HuH-7.5 (cell line): ENCODE measurements around the gene SLC32A1.

Experiments
- DNase-seq: peaks from one replicate; pipeline ENCODE4 v3.0.0; 2011; ENCODE audit warnings: low spot score

Gene SLC32A1

DNA sequence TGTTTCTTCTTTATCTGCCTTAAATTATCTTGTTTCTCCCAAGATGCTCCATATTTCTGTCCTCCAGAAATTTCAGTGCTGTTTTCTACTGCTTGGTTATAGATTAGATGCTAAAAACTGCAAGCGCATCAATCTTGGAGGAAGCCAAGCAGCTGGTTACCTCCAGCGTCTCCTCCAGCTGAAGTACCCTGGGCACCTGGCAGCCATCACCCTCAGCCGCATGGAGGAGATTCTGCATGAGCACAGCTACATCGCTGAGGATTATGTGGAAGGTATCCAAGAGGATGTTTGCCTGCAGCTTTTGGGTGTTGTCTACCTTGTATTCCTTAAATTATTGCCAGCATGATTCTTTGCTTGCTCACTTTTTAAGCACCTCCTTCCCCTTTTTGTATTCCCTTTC lies 27.7 kb downstream of the SLC32A1 start:
- DNase-seq = no peak

DNA sequence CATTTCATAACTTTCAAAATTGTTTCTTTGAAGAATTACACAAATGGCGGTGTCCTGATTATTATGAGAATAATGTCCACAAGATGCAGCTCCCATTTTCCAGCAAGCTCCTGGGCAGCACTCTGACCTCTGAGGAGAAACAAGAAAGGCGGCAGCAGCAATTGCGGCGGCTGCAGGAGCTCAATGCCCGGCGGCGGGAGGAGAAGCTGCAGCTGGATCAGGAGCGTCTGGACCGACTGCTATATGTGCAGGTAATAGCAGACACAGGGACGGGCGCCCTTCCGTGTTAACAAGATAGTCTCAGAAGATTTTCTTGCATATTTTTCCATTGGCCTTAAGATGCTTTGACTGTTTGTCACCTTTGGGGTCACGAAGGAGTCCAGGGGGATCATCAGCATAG lies 30.6 kb downstream of the SLC32A1 start:
- no peak for DNase-seq

DNA sequence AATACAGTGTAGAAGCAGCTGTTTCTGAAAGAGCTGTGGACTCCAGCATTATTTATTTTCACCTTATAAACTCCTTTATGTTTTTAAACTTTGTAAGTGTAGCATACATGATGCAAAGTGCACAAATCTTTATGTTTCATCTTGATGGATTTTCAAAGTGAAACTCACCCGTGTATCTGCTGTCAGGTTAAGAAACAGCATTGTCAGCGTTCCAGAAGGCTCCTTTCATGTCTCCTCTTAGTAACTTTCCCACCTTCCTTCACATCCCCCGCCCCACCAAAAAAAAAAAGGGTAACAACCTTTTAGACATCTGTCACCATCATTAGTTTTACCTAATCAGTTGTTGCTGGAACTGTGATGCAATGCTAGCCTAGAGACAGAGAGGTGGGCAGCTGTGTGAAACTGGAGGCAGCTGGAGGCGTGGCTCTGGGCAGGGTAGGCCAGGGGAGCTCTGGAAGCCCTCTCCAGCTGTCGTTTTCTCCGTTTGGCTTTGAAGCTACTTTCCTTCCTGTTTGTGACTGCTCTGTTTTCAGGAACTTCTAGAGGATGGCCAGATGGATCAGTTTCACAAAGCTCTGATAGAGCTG lies 31.1 kb downstream of the SLC32A1 start:
- DNase-seq = no peak

DNA sequence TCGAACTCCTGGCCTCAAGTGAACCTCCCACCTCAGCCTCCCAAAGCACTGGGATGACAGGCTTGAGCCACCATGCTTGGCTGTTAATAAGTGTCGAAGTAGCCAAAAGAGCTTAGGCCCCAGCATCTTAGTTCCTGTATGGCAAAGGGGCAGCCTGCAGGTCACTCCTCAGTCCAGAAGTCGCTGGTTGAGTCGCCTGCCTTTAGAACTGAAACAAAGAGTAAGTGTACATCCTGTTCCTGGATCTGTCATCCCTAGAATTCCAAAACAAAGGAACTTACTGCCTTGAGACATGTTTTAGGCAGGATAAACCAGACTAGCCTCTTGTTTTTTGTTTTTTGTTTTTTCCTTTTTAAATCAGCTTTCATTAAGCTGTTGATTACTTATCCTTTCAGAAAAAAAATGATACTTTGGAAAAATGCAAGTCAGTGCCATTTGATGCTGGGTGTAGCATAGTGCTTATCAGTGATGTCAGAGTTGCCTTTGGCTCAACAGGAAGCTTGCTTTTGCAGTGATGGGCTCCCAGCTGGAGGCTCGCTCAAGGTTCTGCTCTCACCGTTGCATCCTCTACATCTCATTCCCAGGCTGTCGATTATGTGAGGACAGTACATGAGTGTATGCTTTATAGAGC lies 33.0 kb downstream of the SLC32A1 start:
- no peak for DNase-seq

DNA sequence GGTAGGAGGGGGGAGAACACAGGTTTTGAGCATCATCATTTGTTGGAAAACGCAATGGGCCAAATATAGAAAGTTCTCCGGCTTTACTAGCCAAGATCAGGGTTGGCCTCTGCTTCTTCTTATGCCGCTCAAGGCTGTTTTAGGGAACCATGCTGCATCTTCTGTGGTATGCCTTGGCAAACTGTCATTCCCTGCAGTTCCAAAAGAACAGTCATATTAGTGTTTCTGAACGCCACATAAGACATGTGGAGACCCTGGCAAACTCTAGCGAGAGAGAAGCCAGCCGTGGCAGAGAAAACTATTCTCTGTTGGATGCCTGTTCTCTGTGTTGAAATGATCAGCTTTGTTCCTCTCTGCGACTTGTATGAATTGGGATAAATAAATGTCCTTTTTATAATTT lies 34.8 kb downstream of the SLC32A1 start:
- no peak for DNase-seq

DNA sequence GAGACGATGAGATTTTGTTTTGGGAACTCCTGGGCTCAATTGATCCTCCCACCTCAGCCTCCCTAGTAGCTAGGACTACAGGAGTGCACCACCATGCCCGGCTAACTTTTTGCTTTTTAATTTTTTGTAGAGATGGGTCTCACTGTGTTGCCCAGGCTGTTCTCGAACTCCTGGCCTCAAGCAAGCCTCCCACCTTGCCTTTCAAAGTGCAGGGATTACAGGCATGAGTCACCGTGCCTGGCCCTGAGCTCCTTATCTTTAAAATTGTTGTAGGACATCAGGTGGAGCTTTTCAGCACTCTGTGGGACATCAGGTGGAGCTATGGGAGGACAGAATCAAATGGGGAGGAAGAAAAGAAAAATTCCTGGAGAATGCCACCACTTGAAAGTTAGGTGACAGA lies 36.7 kb downstream of the SLC32A1 start:
- no peak for DNase-seq

DNA sequence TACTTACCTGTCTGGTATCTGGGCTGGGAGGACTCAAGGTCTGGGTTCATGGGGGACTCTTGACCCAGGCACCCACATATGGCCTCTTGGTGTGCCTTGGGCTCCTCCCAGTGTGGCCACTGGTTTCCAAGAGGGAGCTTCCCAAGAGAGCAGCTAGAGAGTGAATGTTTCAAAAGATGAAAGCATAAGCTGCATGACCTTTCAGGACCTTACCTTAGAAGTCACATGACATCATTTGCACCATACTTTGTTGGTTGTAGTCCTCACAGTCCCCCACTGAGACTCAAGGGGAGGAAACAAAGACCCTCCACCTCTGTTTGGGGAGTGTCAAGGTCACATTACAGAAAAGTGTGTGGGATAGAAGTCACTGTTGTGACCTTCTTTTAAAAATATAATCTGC lies 37.9 kb downstream of the SLC32A1 start:
- no peak for DNase-seq

DNA sequence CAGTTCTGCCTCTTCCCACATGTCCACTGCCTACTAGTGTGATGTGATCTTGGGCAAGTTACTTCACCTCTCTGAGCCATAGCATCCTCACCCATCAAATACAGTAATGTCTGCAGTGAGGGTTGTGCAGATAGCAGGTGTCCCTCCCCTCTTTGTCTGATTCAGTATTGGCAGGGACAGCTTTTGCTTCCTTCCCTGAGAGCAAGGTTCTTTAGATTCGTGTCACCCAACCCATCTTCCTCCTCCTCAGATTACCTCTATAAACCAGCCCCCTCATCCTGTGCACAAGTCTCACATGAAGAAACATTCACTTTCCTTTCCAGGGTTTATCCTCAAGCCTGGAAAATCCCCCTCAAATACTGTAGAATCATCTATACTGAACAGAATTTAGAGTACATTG lies 39.3 kb downstream of the SLC32A1 start:
- no peak for DNase-seq

DNA sequence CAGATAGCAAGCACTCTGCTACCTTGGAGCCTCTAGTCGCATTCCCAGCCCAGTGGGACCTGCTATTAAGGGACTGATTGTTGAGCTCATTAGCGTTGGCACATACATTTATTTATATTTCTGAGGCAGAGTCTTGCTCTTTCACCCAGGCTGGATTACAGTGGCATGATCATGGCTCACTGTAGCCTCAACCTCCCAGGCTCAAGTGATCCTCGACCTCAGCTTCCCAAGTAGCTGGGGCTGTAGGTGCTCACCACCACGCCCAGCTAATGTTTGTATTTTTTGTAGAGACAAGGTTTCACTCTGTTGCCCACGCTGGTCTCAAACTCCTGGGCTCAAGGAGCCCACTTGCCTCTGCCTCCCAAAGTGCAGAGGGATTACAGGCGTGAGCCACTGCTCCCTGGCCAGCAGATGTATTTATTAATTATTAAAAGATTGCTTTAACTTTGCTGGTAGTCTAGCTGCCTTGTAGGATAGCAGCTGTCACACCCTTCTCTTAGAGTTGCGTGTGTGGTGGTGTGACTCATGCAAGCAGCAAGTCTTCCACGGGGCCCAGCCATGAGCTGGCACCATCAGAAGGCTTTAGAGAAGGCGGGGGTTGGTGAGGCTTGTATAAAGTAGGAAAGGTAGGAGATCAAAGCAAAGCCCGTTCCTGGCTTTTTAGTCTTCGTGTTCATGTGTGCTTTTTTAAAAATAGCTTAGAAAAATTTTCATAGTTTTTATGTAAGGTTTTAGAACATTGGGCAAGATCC lies 40.5 kb downstream of the SLC32A1 start:
- no peak for DNase-seq

DNA sequence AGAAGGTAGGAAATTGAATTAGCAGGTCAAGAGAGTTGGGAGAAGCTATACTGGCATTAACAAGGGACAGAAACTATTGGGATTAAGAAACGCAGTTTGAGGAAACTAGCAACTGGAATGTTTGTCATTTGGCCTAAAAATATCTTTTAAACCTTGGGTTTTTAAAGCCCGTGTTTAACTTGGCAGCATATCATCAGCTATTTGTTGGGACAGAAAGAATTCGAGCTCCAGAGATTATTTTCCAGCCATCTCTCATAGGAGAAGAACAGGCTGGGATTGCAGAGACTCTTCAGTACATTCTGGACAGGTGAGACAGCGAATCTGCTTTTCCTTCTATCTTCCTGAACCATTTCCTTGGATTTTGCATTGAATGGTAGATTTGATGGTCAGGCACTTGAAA lies 41.8 kb downstream of the SLC32A1 start:
- DNase-seq = no peak

DNA sequence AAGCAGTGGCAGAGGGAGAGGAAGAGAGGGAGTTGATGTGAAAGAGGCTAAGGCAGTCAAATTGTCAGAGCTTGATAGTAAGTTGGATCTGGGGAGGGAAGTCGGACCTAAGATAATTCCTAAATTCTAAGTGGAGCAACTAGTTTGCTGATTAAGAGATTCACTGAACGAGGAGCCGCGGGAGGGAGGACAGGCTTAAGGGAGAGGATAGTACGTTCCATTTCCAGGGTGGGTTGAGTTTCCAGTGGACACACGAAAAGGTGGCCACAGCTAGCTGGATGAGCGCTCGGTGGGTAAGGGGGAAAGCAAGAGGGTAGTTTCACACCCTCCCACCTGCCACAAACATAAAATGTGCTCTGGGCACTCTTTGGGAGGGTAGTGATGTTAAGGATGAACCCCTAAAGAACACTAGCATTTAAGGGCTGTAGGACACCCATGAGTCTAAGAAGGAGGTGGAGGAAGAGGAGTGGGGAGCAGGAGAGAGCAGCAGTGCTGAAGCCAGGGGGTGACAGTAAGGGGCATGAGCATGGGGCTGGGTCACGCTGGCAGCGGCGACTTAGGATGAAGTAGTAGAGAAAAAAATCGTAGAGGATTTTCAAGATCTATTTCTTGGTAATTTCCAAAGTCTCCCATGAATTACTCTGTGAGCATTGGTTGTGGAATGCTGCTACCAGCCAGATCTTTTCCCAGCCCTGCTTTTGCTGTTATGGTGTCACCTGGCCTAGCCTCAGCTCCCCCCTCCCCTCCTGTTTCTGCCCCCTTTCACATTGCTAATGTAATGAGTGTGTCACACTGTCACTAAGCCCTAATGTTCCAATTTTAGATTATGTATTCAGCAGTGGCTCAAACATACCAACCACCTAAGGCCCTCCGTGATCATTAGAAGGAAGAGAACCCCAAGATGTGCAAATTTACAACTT lies 45.4 kb downstream of the SLC32A1 start:
- no peak for DNase-seq

DNA sequence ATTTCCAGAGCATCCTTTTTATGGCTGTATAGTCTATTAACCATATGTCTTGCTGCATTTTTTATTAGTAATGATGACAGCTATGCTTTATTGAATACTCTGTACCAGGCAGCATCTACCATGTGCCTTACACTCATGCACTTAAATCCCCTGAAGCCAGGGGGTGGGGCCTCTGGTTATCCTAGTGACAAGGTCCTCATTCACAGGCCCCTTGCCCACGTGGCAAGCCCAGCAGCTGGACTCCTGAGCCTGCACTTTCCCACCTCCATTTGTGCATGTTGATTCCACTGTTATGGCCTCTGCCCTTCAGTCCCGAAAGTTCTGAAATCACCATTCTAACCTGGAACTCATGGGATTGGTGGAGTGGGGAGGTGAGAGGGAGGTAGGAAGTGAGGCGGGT lies 46.3 kb downstream of the SLC32A1 start:
- DNase-seq = no peak

DNA sequence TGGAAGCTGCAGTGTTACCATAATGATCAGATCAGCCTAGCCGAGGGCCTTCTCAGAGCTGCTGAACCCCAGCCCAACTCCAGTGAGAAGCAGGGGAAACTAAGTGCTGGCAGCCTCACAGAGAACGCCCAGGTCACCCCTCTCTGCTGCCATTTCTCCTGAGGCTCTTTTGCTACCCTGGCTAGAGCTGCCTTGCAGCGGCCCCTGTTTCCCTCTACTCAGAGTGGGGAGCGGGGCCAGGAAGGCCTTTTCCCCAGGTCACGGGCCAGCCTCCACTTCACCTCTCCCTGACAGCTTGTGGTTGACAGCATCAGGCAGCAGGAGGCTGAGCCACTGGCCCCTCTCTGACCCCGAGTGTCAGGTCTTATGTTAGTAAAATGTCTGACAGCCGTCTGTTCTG lies 46.7 kb downstream of the SLC32A1 start:
- DNase-seq = no peak

DNA sequence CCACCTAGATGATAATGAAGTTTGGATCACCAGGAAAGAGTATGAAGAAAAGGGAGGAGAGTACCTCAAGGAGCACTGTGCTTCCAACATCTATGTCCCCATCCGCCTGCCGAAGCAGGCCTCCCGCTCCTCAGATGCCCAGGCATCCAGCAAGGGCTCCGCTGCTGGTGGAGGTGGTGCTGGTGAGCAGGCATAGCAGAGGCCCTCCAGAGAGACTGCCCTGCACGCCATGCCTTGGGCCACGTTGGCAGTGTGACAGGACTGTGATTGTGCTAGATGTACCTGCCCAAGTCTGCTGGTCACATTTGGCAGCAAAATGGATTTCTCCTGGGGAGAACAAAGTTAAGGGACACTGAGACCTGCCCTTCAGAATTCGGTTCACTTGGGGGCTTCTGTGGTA lies 47.3 kb downstream of the SLC32A1 start:
- no peak for DNase-seq

DNA sequence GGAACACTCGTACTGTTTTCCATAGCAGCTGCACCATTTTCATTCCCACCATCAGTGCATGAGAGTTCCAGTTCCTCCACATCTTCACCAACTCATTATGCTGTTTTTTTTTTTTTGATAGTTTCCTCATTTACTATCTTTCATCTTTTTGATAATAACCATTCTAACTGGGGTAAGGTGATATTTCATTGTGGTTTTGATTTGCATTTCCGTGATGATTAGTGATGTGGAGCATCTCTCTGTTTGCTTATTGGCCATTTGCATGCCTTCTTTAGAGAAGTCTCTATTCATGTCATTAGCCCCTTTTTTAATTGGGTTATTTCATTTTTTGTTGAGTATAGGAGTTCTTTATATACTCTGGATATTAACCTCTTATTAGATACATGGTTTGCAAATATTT lies 49.9 kb downstream of the SLC32A1 start:
- no peak for DNase-seq

DNA sequence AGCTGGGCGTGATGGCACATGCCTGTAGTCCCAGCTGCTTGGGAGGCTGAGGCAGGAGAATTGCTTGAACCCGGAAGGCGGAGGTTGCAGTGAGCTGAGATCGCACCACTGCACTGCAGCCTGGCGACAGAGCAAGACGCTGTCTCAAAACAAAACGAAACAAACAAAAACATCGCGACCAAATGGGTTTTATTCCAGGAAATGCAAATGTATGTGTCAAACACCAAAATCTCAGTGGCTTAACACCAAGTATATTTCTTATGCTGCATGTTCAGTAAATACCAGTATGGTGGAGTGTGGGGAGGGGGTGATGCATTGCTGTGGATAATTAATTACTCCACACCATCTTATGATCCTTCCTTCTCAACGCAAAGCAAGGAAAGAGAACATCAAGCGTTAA lies 52.1 kb downstream of the SLC32A1 start:
- no peak for DNase-seq
